Breast epithelium (tissue), 4 donors: ENCODE results near the gene SSTR3. TPM values are rescaled to one million over a fixed set of nuclear protein-coding genes. Genes with fewer than 3 reads are reported as not detected.

ENCODE experiments used
- DNase-seq, 2 donors: peaks; one replicate each; pipeline ENCODE4 v3.0.0-alpha.2; 2019; ENCODE audit warnings: low spot score in 2 of 2
- H3K27ac ChIP-seq, 2 donors: fragments of 200-600 bp; sonication (generic) in 1 of 2; one replicate each; pipeline ENCODE4 v1.5.1; 2016 to 2019; ENCODE audit warnings: mild to moderate bottlenecking in 1 of 2
- H3K27me3 ChIP-seq, 2 donors: fragments of 200-600 bp; sonication (generic) in 1 of 2; one replicate each; pipeline versions ENCODE4 v1.5.1 to v1.6.0; 2017 to 2019; ENCODE audit warnings: control low read depth in 1 of 2, mild to moderate bottlenecking in 1 of 2
- H3K36me3 ChIP-seq: fragments of 200-600 bp; one replicate; pipeline ENCODE4 v1.5.1; 2019
- H3K4me1 ChIP-seq, 2 donors: fragments of 200-600 bp; sonication (generic); one replicate each; pipeline ENCODE4 v1.5.1; 2016 to 2019; ENCODE audit warnings: control low read depth in 1 of 2
- H3K4me3 ChIP-seq, 3 donors: fragments of 200-600 bp; sonication (generic); 1 replicate in 2 of 3; 2 replicates in 1 of 3; pipeline ENCODE4 v1.5.1; 2016 to 2019; ENCODE audit warnings: mild to moderate bottlenecking in 3 of 3, moderate library complexity in 2 of 3
- H3K9me3 ChIP-seq, 2 donors: fragments of 200-600 bp; sonication (generic) in 1 of 2; one replicate each; pipeline ENCODE4 v1.5.1; 2016 to 2019; ENCODE audit warnings: control low read depth in 1 of 2
- POLR2A ChIP-seq: fragments of 450-650 bp; IDR thresholded peaks from one replicate; pipeline ENCODE4 v1.6.1; 2016; ENCODE audit warnings: antibody characterized with exemption, mild to moderate bottlenecking, moderate library complexity
- POLR2AphosphoS5 ChIP-seq, 3 donors: sonication (generic); formaldehyde crosslinking; IDR thresholded peaks; one replicate each; pipeline ENCODE4 v1.6.1; 2017; ENCODE audit warnings: antibody characterized with exemption in 3 of 3
- intact Hi-C: fragments of 100-400 bp; cut with DNase I; formaldehyde crosslinking; loops from one replicate; pipeline ENCODE4 v1.15.1; 2023; ENCODE audit warnings: low total_unique reads
- total RNA-seq, 3 donors: library from RNA; depleted of rRNA; stranded (reverse); fragments of >200 nt; gene quantifications; one replicate each; pipeline ENCODE4 v1.1.0, GENCODE V29; 2016
- TF ChIP-seq, protein P1 (sequence below), 3 donors: fragments of 450-650 bp; IDR thresholded peaks; one replicate each; pipeline ENCODE4 v1.5.1; 2016 to 2017; ENCODE audit warnings: antibody characterized with exemption in 3 of 3, mild to moderate bottlenecking in 3 of 3, moderate library complexity in 3 of 3

The SSTR3 gene
- total RNA-seq, 3 donors from 2014 or later = not detected

GRCh38 chr22:37160027-37160426, 52.2 kb downstream of the SSTR3 start:
- Histone ChIP-seq H3K4me1 (no peaks in the 10 kb centered on the region), H3K27ac (no peak overlapping the region), H3K36me3 (no peaks in the 10 kb centered on the region), H3K27me3 (no peaks in the 10 kb centered on the region), H3K4me3 (no peak overlapping the region), H3K9me3 (no peaks in the 10 kb centered on the region)
- DNase-seq = no peak
- intact Hi-C loops = no loop called here
- TF ChIP-seq, protein P1, sequence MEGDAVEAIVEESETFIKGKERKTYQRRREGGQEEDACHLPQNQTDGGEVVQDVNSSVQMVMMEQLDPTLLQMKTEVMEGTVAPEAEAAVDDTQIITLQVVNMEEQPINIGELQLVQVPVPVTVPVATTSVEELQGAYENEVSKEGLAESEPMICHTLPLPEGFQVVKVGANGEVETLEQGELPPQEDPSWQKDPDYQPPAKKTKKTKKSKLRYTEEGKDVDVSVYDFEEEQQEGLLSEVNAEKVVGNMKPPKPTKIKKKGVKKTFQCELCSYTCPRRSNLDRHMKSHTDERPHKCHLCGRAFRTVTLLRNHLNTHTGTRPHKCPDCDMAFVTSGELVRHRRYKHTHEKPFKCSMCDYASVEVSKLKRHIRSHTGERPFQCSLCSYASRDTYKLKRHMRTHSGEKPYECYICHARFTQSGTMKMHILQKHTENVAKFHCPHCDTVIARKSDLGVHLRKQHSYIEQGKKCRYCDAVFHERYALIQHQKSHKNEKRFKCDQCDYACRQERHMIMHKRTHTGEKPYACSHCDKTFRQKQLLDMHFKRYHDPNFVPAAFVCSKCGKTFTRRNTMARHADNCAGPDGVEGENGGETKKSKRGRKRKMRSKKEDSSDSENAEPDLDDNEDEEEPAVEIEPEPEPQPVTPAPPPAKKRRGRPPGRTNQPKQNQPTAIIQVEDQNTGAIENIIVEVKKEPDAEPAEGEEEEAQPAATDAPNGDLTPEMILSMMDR (IDR thresholded peaks at IDR 0.05) = no peak
- no peak for TF ChIP-seq POLR2AphosphoS5 (IDR thresholded peaks at IDR 0.05)
- no peak for TF ChIP-seq POLR2A

- no peak overlapping the region for H3K27ac ChIP-seq
- no peaks in the 10 kb centered on the region for H3K36me3 ChIP-seq
- H3K4me3 ChIP-seq = no peak overlapping the region
- no peaks in the 10 kb centered on the region for H3K27me3 ChIP-seq
- no peak for DNase-seq
- intact Hi-C loops = no loop called here
- no peak for TF ChIP-seq POLR2AphosphoS5 (IDR thresholded peaks at IDR 0.05)
- no peak for TF ChIP-seq POLR2A
- TF ChIP-seq, protein P1 (IDR thresholded peaks at IDR 0.05) = no peak
- H3K4me1 ChIP-seq = no peaks in the 10 kb centered on the region
- no peaks in the 10 kb centered on the region for H3K9me3 ChIP-seq
Observed at GRCh38 chr22:37158963-37159290, 53.4 kb downstream of the SSTR3 start.

DNA sequence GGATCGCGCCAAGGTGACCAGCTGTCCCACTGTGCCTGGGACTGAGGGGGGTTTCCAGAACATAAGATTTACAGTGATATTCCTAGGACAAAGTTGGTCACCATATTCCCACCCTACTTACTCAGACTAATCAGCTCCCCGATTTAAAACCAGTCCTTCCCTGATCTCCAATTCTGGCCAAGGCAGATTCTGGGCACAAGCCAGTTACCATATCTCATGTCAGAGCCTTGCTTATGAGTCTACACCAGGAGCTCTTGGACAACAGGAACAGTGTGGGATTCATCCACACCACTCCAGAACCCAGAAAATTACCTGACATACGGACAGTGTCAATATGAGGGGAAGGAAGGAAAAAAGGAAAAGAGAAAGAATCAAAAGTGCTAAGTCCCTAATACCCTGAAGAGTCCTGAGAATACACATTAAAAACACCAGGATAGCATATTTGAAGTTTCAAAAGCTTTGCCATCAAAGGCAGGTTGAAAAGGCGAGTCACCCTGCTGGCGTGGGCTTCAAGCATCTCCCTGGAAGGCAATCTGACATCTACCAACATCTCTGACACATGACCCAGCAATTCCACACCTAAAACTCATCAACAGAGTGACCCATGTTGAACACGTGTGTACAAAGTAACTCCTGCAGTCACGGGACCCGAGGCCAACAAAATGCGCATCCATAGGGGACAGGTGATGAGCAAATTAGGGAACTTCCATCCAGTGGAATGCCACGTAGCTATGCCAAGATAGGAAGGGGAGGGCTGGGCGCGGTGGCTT, 54.6 kb downstream of the SSTR3 start:
- Histone ChIP-seq H3K27me3 (no peaks in the 10 kb centered on the region), H3K36me3 (no peaks in the 10 kb centered on the region), H3K9me3 (no peaks in the 10 kb centered on the region), H3K4me1 (no peaks in the 10 kb centered on the region), H3K4me3 (no peak overlapping the region), H3K27ac (no peak overlapping the region)
- intact Hi-C loops = no loop called here
- TF ChIP-seq POLR2AphosphoS5 (IDR thresholded peaks at IDR 0.05) (no peak), POLR2A (no peak)
- TF ChIP-seq, protein P1 (IDR thresholded peaks at IDR 0.05) = no peak
- DNase-seq = no peak

DNA sequence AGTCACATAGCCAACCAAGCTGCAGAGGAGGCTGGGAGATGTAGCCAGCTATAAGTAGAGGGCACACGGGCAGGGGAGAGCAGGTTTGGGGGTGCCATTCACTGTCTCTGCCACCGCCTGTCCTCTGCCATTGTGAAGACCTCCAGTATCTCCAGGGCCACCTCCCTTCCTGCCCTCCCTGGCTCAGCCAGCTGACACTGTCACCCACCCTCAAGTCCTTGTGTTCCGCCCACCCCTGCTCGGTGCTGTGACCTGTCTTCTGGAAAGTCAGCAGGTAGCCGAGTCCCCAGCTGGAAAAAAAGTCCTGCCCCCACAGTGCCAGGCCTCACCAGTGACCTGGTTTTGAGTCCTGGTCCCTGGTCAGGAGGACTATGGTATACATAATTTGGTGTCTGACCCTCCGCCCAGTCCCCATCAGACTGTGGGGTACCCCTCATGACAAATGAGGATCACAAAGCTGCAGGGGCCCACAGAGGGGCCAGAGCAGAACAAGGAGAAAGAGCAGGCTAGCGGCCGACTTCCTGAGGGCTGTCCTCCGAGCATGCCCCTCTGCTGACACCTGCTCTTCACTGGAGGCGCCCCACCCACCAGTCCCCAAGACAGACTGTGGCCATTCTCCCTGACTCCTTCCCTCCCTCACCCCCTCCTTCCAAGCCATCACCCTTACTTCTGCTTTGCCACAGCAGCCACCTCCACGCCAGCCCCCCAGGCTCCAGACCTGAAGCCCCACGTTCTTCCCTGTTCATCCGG, 55.4 kb downstream of the SSTR3 start:
- Histone ChIP-seq H3K4me3 (no peak overlapping the region), H3K27ac (no peak overlapping the region), H3K4me1 (no peaks in the 10 kb centered on the region), H3K36me3 (no peaks in the 10 kb centered on the region), H3K9me3 (peaks cover 0 to under 1% of the 10 kb centered on the region in 2 donors), H3K27me3 (no peaks in the 10 kb centered on the region)
- TF ChIP-seq POLR2AphosphoS5 (IDR thresholded peaks at IDR 0.05) = no peak
- DNase-seq = no peak
- intact Hi-C loops = no loop called here

GRCh38 chr22:37155971-37156370, 56.3 kb downstream of the SSTR3 start:
- TF ChIP-seq, protein P1 (IDR thresholded peaks at IDR 0.05) = no peak
- TF ChIP-seq POLR2A (no peak), POLR2AphosphoS5 (IDR thresholded peaks at IDR 0.05) (no peak)
- intact Hi-C loops = no loop called here
- H3K4me1 ChIP-seq = no peaks in the 10 kb centered on the region

More at GRCh38 chr22:37155971-37156370, 56.3 kb downstream of the SSTR3 start:
- Histone ChIP-seq H3K27ac (no peak overlapping the region), H3K36me3 (no peaks in the 10 kb centered on the region), H3K9me3 (peaks cover 0 to 4% of the 10 kb centered on the region in 2 donors), H3K27me3 (no peaks in the 10 kb centered on the region), H3K4me3 (no peak overlapping the region)
- DNase-seq = no peak
